ENCODE measurements around the gene MAGI2.

- no peak for TF ChIP-seq POLR2AphosphoS5 (IDR thresholded peaks at IDR 0.05; ENCODE audit: low read depth, low read length)
- TF ChIP-seq POLR2A (IDR thresholded peaks at IDR 0.05; ENCODE audit: low read depth, low read length) = no peak
- TF ChIP-seq TAF1 (IDR thresholded peaks at IDR 0.05; ENCODE audit: low read depth, low read length) = no peak
- no peak for TF ChIP-seq PAX5 (IDR thresholded peaks at IDR 0.05; ENCODE audit: insufficient read depth, low read length, severe bottlenecking)
These were observed 1019.2 kb downstream of the MAGI2 start for GRCh38 chr7:78434281-78434680.

Measured in GM12891 (cell line).